ENCODE results near the gene CRYL1. TPM values are rescaled to one million over a fixed set of nuclear protein-coding genes. Genes with fewer than 3 reads are reported as not detected.

The CRYL1 gene
- total RNA-seq, 1 experiment from 2014 or later, result 13.4 TPM

DNA sequence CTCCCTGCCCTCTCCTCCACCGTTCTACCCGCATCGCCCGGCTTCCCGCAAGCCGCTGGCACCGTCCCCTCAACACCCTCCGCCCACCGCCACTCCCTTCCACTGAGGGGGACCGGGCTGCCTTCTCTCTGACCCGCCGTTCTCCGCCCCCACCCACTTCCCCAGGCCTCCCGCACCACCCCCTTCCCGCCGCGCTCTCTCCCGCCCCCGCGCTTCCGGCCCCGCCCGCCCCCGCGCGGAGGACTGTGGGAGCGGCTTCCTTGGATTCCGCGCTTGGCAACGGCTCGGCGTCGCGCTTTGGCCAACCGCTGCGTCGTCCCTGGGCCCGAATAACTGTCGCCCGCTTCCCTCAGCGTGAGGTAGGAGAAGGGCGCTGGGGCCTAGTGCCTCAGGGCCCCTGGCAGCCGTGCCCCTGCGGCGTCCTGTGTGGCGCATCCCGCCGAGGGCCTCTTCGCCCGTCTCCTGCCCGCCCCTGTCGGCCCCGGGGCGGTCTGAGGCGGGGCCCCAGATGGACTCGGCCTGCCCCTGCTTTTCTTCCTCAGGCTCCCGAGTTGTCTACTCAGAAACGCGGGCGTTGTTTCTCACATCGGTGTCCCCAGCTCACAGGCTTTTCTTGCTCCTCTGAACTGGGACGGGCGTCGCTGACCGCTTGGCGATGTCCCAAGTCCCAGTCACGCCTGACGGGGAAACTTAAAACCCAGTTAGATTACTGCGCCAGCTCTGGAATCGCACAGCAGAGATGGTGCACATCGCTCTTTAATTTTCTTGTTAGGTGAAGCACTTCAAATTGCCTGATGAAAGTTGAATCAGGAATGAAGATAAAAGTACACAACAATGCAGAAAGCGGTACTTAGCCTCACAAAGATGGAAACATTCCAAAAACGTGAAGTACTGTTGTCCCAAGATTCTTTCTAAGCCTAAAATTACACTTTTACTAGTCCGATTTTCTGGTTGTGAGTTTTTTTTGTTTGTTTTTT, 41.5 kb upstream of the CRYL1 start, which contains the start of gene IFT88:
TSS of gene IFT88 (plus strand) at position 260 of the 977 bp plus-strand sequence. CDS start 7,229 bp downstream, outside the sequence.
- BruUV-seq (replicated peaks), result no TSS peak
- in situ Hi-C loops (cut with HindIII; ENCODE audit: low pct_unique_long_range_greater_than_20kb, low sequenced_read_pairs), result no loop called here
- TF ChIP-seq SIN3A (IDR thresholded peaks at IDR 0.05; ENCODE audit: borderline replicate concordance, insufficient read depth, low read depth, low read length), result peak; percentile 75; the same call in 1 of the 2 replicates
- TF ChIP-seq, protein P1, sequence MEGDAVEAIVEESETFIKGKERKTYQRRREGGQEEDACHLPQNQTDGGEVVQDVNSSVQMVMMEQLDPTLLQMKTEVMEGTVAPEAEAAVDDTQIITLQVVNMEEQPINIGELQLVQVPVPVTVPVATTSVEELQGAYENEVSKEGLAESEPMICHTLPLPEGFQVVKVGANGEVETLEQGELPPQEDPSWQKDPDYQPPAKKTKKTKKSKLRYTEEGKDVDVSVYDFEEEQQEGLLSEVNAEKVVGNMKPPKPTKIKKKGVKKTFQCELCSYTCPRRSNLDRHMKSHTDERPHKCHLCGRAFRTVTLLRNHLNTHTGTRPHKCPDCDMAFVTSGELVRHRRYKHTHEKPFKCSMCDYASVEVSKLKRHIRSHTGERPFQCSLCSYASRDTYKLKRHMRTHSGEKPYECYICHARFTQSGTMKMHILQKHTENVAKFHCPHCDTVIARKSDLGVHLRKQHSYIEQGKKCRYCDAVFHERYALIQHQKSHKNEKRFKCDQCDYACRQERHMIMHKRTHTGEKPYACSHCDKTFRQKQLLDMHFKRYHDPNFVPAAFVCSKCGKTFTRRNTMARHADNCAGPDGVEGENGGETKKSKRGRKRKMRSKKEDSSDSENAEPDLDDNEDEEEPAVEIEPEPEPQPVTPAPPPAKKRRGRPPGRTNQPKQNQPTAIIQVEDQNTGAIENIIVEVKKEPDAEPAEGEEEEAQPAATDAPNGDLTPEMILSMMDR (IDR thresholded peaks at IDR 0.05), result no peak
- TF ChIP-seq POLR2AphosphoS5 (IDR thresholded peaks at IDR 0.05; ENCODE audit: low read depth, low read length), result peak; percentile 51
- Histone ChIP-seq H3K27ac (ENCODE audit: low read length) (peak within 1 kb of the TSS; percentile 95), H3K4me3 (ENCODE audit: low read depth in 2 of 2, low read length in 2 of 2) (peak within 1 kb of the TSS; percentile 64 to 83), H3K4me1 (ENCODE audit: control insufficient read depth, insufficient read depth, low read length) (0 out of 2 replicates have a peak, but pooled peaks cover 4% of the 10 kb centered on the region), H3K9me3 (ENCODE audit: control insufficient read depth, insufficient read depth, low read depth, low read length) (peaks cover 2% of the 10 kb centered on the region; the same call in 1 of the 2 replicates), H3K36me3 (ENCODE audit: control insufficient read depth, insufficient read depth, low read length) (peaks cover 2% of the 10 kb centered on the region; the same call in 1 of the 2 replicates), H3K27me3 (ENCODE audit: control insufficient read depth, insufficient read depth, low read length) (no peaks in the 10 kb centered on the region)
- POLR2A ChIA-PET, result interaction anchor here (0.6 kb wide), 1 partner anchor 25 kb away, joined by 3 read pairs; no protein-coding TSS in a partner anchor
- intact Hi-C loops (cut with micrococcal nuclease; ENCODE audit: unreplicated experiment), result no loop called here
- CTCF ChIA-PET, result no interaction called here
- peak; percentile 95 for ATAC-seq
- DNase-seq (ENCODE audit: low read depth, low spot score), result no peak

DNA sequence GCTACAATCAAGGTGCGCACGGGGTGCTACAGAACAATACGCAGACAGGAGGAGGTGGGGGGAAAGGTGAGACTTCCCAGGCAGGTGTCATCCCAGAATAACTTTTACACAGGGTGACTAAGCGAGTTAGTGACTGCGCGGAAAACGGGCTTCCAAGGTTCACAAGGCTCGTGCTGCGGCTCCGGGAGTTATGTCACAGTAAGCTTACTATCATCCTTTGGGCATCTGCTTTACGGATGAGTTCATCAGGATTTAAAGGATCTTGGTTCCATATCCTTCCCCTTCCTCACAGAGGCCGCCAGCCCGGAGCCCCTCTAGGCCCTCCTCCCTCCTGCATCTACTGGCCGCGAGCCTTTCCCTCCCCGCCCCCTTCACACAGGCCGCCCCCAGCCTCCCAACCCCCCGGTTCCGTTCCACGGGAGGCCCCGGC, 40.8 kb upstream of the CRYL1 start:
- H3K4me3 ChIP-seq (ENCODE audit: low read depth in 2 of 2, low read length in 2 of 2), result peak overlapping the region; percentile 64 to 83
- peak overlapping the region; percentile 95 for H3K27ac ChIP-seq (ENCODE audit: low read length)
- H3K27me3 ChIP-seq (ENCODE audit: control insufficient read depth, insufficient read depth, low read length), result no peaks in the 10 kb centered on the region
- ChIA-PET POLR2A (no interaction called here), CTCF (no interaction called here)
- 0 out of 2 replicates have a peak, but pooled peaks cover 4% of the 10 kb centered on the region for H3K4me1 ChIP-seq (ENCODE audit: control insufficient read depth, insufficient read depth, low read length)
- TF ChIP-seq TCF7L2 (IDR thresholded peaks at IDR 0.05; ENCODE audit: low read depth, low read length) (no peak), POLR2AphosphoS5 (IDR thresholded peaks at IDR 0.05; ENCODE audit: low read depth, low read length) (no peak), SIN3A (IDR thresholded peaks at IDR 0.05; ENCODE audit: borderline replicate concordance, insufficient read depth, low read depth, low read length) (no peak)
- TF ChIP-seq, protein P2, sequence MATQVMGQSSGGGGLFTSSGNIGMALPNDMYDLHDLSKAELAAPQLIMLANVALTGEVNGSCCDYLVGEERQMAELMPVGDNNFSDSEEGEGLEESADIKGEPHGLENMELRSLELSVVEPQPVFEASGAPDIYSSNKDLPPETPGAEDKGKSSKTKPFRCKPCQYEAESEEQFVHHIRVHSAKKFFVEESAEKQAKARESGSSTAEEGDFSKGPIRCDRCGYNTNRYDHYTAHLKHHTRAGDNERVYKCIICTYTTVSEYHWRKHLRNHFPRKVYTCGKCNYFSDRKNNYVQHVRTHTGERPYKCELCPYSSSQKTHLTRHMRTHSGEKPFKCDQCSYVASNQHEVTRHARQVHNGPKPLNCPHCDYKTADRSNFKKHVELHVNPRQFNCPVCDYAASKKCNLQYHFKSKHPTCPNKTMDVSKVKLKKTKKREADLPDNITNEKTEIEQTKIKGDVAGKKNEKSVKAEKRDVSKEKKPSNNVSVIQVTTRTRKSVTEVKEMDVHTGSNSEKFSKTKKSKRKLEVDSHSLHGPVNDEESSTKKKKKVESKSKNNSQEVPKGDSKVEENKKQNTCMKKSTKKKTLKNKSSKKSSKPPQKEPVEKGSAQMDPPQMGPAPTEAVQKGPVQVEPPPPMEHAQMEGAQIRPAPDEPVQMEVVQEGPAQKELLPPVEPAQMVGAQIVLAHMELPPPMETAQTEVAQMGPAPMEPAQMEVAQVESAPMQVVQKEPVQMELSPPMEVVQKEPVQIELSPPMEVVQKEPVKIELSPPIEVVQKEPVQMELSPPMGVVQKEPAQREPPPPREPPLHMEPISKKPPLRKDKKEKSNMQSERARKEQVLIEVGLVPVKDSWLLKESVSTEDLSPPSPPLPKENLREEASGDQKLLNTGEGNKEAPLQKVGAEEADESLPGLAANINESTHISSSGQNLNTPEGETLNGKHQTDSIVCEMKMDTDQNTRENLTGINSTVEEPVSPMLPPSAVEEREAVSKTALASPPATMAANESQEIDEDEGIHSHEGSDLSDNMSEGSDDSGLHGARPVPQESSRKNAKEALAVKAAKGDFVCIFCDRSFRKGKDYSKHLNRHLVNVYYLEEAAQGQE (IDR thresholded peaks at IDR 0.05; ENCODE audit: insufficient read depth in 1 of 2, low read depth in 2 of 2, low read length in 1 of 2), result no peak
- TF ChIP-seq, protein P1 (IDR thresholded peaks at IDR 0.05), result no peak
- in situ Hi-C loops (cut with HindIII; ENCODE audit: low pct_unique_long_range_greater_than_20kb, low sequenced_read_pairs) (no loop called here), intact Hi-C loops (cut with micrococcal nuclease; ENCODE audit: unreplicated experiment) (no loop called here)
- H3K9me3 ChIP-seq (ENCODE audit: control insufficient read depth, insufficient read depth, low read depth, low read length), result no peaks in the 10 kb centered on the region; the same call in 1 of the 2 replicates
- peaks cover 2% of the 10 kb centered on the region; the same call in 1 of the 2 replicates for H3K36me3 ChIP-seq (ENCODE audit: control insufficient read depth, insufficient read depth, low read length)
- DNase-seq (ENCODE audit: low read depth, low spot score) (no peak), ATAC-seq (peak; percentile 73)
- BruUV-seq (replicated peaks), result TSS peak; percentile 95

All from Panc1 (cell line).